Measurements from ENCODE around the gene GANAB. TPM values are rescaled to one million over a fixed set of nuclear protein-coding genes. Genes with fewer than 3 reads are reported as not detected.
"Not testable (repeated sequence)": the region's sequence is repeated elsewhere in the genome, so short reads cannot be mapped to it uniquely, and the experiment has no call there.

The GANAB gene
- total and polyA plus RNA-seq, 2 donors (not counting 1 experiment from before 2014, with no cell fraction given), result 279 to 328 TPM

- DNase-seq (ENCODE audit: low read depth in 2 of 2); H3K27ac ChIP-seq (ENCODE audit: insufficient read depth, low read length); H3K4me3 ChIP-seq (replicated peaks in 1 of 4; ENCODE audit: control extremely low read depth in 1 of 4, insufficient read depth in 1 of 4, low read depth in 3 of 4, low read length in 4 of 4); H4K20me1 ChIP-seq (ENCODE audit: control insufficient read depth, extremely low read depth, insufficient read depth, low read length); H3K79me2 ChIP-seq (ENCODE audit: control insufficient read depth, insufficient read depth, low read length); H3K4me2 ChIP-seq (ENCODE audit: extremely low read depth, insufficient read depth, low read length); H3K4me1 ChIP-seq (ENCODE audit: control insufficient read depth, extremely low read depth, insufficient read depth, low read length); H3K9me3 ChIP-seq (ENCODE audit: control insufficient read depth, insufficient read depth, low read depth, low read length); H3K27me3 ChIP-seq (ENCODE audit: control insufficient read depth, insufficient read depth, low read length); H2AFZ ChIP-seq (ENCODE audit: low read length); H3K36me3 ChIP-seq (ENCODE audit: control insufficient read depth, insufficient read depth, low read length); H3K9ac ChIP-seq (ENCODE audit: insufficient read depth, low read length): not testable (repeated sequence)
Measured at GRCh38 chr11:62581735-62582134, 64.7 kb downstream of the GANAB start.

GRCh38 chr11:62580959-62581715 is 65.3 kb downstream of the GANAB start:
- no peak overlapping the region for H3K9ac ChIP-seq (ENCODE audit: insufficient read depth, low read length)
- no peaks in the 10 kb centered on the region for H4K20me1 ChIP-seq (ENCODE audit: control insufficient read depth, extremely low read depth, insufficient read depth, low read length)
- peaks cover 3% of the 10 kb centered on the region for H3K36me3 ChIP-seq (ENCODE audit: control insufficient read depth, insufficient read depth, low read length)
- no peaks in the 10 kb centered on the region for H3K9me3 ChIP-seq (ENCODE audit: control insufficient read depth, insufficient read depth, low read depth, low read length)
- no peak overlapping the region for H3K4me3 ChIP-seq (replicated peaks in 1 of 4; ENCODE audit: control extremely low read depth in 1 of 4, insufficient read depth in 1 of 4, low read depth in 3 of 4, low read length in 4 of 4)
- H2AFZ ChIP-seq (ENCODE audit: low read length), result no peak overlapping the region
- DNase-seq (ENCODE audit: low read depth in 2 of 2), result no peak
- H3K4me1 ChIP-seq (ENCODE audit: control insufficient read depth, extremely low read depth, insufficient read depth, low read length), result no peaks in the 10 kb centered on the region
- no peak overlapping the region for H3K27ac ChIP-seq (ENCODE audit: insufficient read depth, low read length)
- TF ChIP-seq CTCF (conservative IDR thresholded peaks at IDR 0.05 in 1 of 2, IDR thresholded peaks at IDR 0.05 in 1 of 2; ENCODE audit: low read depth in 1 of 2, low read length in 2 of 2) (no peak), EZH2 (IDR thresholded peaks at IDR 0.05; ENCODE audit: low read length, missing control alignments) (no peak)
- no peak overlapping the region for H3K4me2 ChIP-seq (ENCODE audit: extremely low read depth, insufficient read depth, low read length)
- no peaks in the 10 kb centered on the region for H3K79me2 ChIP-seq (ENCODE audit: control insufficient read depth, insufficient read depth, low read length)
- H3K27me3 ChIP-seq (ENCODE audit: control insufficient read depth, insufficient read depth, low read length), result no peaks in the 10 kb centered on the region

GRCh38 chr11:62579252-62579651 is 67.2 kb downstream of the GANAB start:
- TF ChIP-seq EZH2 (IDR thresholded peaks at IDR 0.05; ENCODE audit: low read length, missing control alignments) (no peak), CTCF (conservative IDR thresholded peaks at IDR 0.05 in 1 of 2, IDR thresholded peaks at IDR 0.05 in 1 of 2; ENCODE audit: low read depth in 1 of 2, low read length in 2 of 2) (no peak)
- Histone ChIP-seq H3K4me2 (ENCODE audit: extremely low read depth, insufficient read depth, low read length) (no peak overlapping the region), H3K9me3 (ENCODE audit: control insufficient read depth, insufficient read depth, low read depth, low read length) (no peaks in the 10 kb centered on the region), H4K20me1 (ENCODE audit: control insufficient read depth, extremely low read depth, insufficient read depth, low read length) (no peaks in the 10 kb centered on the region), H3K27ac (ENCODE audit: insufficient read depth, low read length) (no peak overlapping the region), H3K27me3 (ENCODE audit: control insufficient read depth, insufficient read depth, low read length) (no peaks in the 10 kb centered on the region), H2AFZ (ENCODE audit: low read length) (no peak overlapping the region), H3K4me1 (ENCODE audit: control insufficient read depth, extremely low read depth, insufficient read depth, low read length) (peaks cover 6% of the 10 kb centered on the region), H3K9ac (ENCODE audit: insufficient read depth, low read length) (no peak overlapping the region), H3K4me3 (replicated peaks in 1 of 4; ENCODE audit: control extremely low read depth in 1 of 4, insufficient read depth in 1 of 4, low read depth in 3 of 4, low read length in 4 of 4) (no peak overlapping the region), H3K79me2 (ENCODE audit: control insufficient read depth, insufficient read depth, low read length) (peaks cover 15% of the 10 kb centered on the region), H3K36me3 (ENCODE audit: control insufficient read depth, insufficient read depth, low read length) (peaks cover 3% of the 10 kb centered on the region)
- peak in 1 of 2 donors; percentile 57 for DNase-seq (ENCODE audit: low read depth in 2 of 2)

All from fibroblast of lung (primary cell).